HepG2 (cell line): ENCODE measurements around the gene DNAJA2. TPM values are rescaled to one million over a fixed set of nuclear protein-coding genes. Genes with fewer than 3 reads are reported as not detected.

Source experiments
- AKNA ChIP-seq: sonication (generic); formaldehyde crosslinking; IDR thresholded peaks from 2 replicates; pipeline ENCODE4 v1.4.0; 2020; ENCODE audit warnings: missing genetic modification reagents, borderline replicate concordance
- GABPA ChIP-seq, 2 experiments: IDR thresholded peaks; 2 replicates each; pipeline ENCODE4 v1.6.1; 2011 to 2016; ENCODE audit warnings: low read depth in 2 of 2, low read length in 1 of 2, missing biosample characterization in 1 of 2, missing genetic modification characterization in 1 of 2
- HNF4G ChIP-seq, 2 experiments: sonication (generic) in 1 of 2; formaldehyde crosslinking in 1 of 2; IDR thresholded peaks; 2 replicates each; pipeline versions ENCODE4 v1.4.0 to v1.6.1; 2011 to 2020; ENCODE audit warnings: borderline replicate concordance in 2 of 2, low read depth in 2 of 2, mild to moderate bottlenecking in 2 of 2, low read length in 1 of 2, missing genetic modification reagents in 1 of 2, moderate library complexity in 1 of 2
- MEF2D ChIP-seq: sonication (generic); formaldehyde crosslinking; IDR thresholded peaks from 2 replicates; pipeline ENCODE4 v1.5.1; 2020; ENCODE audit warnings: mild to moderate bottlenecking, missing genetic modification reagents
- MIER2 ChIP-seq: IDR thresholded peaks from 2 replicates; pipeline ENCODE4 v1.6.1; 2016; ENCODE audit warnings: missing biosample characterization, missing genetic modification reagents
- RNF2 ChIP-seq: fragments of 450-650 bp; conservative IDR thresholded peaks from 2 replicates; pipeline ENCODE4 v1.6.1; 2016; ENCODE audit warnings: low read depth
- TEAD2 ChIP-seq: sonication (generic); formaldehyde crosslinking; IDR thresholded peaks from 2 replicates; pipeline ENCODE4 v1.9.0; 2021; ENCODE audit warnings: missing genetic modification reagents
- TMF1 ChIP-seq: sonication (generic); formaldehyde crosslinking; IDR thresholded peaks from 2 replicates; pipeline ENCODE4 v1.8.1; 2022; ENCODE audit warnings: low read depth, missing genetic modification reagents
- YY1 ChIP-seq: IDR thresholded peaks from 2 replicates; pipeline ENCODE4 v1.6.1; 2011; ENCODE audit warnings: low read length, low read depth, moderate library complexity, mild to moderate bottlenecking; ENCODE audit not compliant: insufficient read depth, insufficient replicate concordance
- ZNF652 ChIP-seq: IDR thresholded peaks from 2 replicates; pipeline ENCODE4 v1.6.1; 2016; ENCODE audit warnings: low read depth, borderline replicate concordance
- ZSCAN9 ChIP-seq: IDR thresholded peaks from 2 replicates; pipeline ENCODE4 v1.6.1; 2016; ENCODE audit warnings: borderline replicate concordance
- polyA plus RNA-seq, 8 experiments: library from polyadenylated mRNA; depleted of rRNA in 3 of 8; stranded (reverse) in 7 of 8; unstranded in 1 of 8; fragments of >200 nt; fragmentation: Illumina TruSeq in 4 of 8; extraction: Trizol in 4 of 8; gene quantifications; 2 replicates each; pipeline versions ENCODE4 v1.2.1 to v1.2.3, GENCODE V29; 2011 to 2016; ENCODE audit warnings: low read depth in 4 of 8, missing spikeins in 1 of 8, mixed read lengths in 1 of 8; ENCODE audit not compliant: insufficient read depth in 1 of 8
- total RNA-seq, 5 experiments: library from RNA; depleted of rRNA; stranded (reverse); fragments of >200 nt; fragmentation: Illumina TruSeq; extraction: Trizol; gene quantifications; 2 replicates each; pipeline ENCODE4 v1.2.3, GENCODE V29; 2016; ENCODE audit warnings: low read depth in 1 of 5
- TF ChIP-seq, protein P1 (sequence below): IDR thresholded peaks from 2 replicates; pipeline ENCODE4 v1.6.1; 2016
- TF ChIP-seq, protein P2 (sequence below): sonication (generic); formaldehyde crosslinking; IDR thresholded peaks from 2 replicates; pipeline ENCODE4 v1.4.0; 2020; ENCODE audit warnings: missing genetic modification reagents
- TF ChIP-seq, protein P3 (sequence below): sonication (generic); formaldehyde crosslinking; IDR thresholded peaks from 2 replicates; pipeline ENCODE4 v1.4.0; 2020; ENCODE audit warnings: missing genetic modification reagents
- TF ChIP-seq, protein P4 (sequence below): sonication (generic); formaldehyde crosslinking; conservative IDR thresholded peaks from 2 replicates; pipeline ENCODE4 v1.4.0; 2020; ENCODE audit warnings: missing genetic modification reagents

The DNAJA2 gene
- total and polyA plus RNA-seq, 2 of the 13 experiments (the other 11 are each of a cell fraction or from before 2014, with no cell fraction given): 25.4 to 176 TPM

- TF ChIP-seq MIER2 (0 out of 2 replicates have a peak, but pooled peaks have one; percentile 2), AKNA (no peak), HNF4G (IDR thresholded peaks at IDR 0.05; ENCODE audit: borderline replicate concordance, low read depth, low read length) (peak; percentile 50; the same call in 1 of the 2 replicates), HNF4G (CRISPR knock-in tag; IDR thresholded peaks at IDR 0.05; ENCODE audit: borderline replicate concordance, low read depth) (peak; percentile 60; the same call in 1 of the 2 replicates), TMF1 (CRISPR knock-in tag) (no peak), MEF2D (peak; percentile 19; the same call in 1 of the 2 replicates), TEAD2 (CRISPR knock-in tag) (peak; percentile 28; the same call in 1 of the 2 replicates), GABPA (IDR thresholded peaks at IDR 0.05; ENCODE audit: low read depth, low read length) (no peak), GABPA (CRISPR knock-in tag; IDR thresholded peaks at IDR 0.05; ENCODE audit: low read depth) (peak; percentile 54; the same call in 1 of the 2 replicates), YY1 (no peak), ZSCAN9 (CRISPR knock-in tag) (no peak), RNF2 (0 out of 2 replicates have a peak, but pooled peaks have one; percentile 36), ZNF652 (no peak)
- TF ChIP-seq, protein P1, sequence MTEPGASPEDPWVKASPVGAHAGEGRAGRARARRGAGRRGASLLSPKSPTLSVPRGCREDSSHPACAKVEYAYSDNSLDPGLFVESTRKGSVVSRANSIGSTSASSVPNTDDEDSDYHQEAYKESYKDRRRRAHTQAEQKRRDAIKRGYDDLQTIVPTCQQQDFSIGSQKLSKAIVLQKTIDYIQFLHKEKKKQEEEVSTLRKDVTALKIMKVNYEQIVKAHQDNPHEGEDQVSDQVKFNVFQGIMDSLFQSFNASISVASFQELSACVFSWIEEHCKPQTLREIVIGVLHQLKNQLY: peak; percentile 94
- TF ChIP-seq, protein P2, sequence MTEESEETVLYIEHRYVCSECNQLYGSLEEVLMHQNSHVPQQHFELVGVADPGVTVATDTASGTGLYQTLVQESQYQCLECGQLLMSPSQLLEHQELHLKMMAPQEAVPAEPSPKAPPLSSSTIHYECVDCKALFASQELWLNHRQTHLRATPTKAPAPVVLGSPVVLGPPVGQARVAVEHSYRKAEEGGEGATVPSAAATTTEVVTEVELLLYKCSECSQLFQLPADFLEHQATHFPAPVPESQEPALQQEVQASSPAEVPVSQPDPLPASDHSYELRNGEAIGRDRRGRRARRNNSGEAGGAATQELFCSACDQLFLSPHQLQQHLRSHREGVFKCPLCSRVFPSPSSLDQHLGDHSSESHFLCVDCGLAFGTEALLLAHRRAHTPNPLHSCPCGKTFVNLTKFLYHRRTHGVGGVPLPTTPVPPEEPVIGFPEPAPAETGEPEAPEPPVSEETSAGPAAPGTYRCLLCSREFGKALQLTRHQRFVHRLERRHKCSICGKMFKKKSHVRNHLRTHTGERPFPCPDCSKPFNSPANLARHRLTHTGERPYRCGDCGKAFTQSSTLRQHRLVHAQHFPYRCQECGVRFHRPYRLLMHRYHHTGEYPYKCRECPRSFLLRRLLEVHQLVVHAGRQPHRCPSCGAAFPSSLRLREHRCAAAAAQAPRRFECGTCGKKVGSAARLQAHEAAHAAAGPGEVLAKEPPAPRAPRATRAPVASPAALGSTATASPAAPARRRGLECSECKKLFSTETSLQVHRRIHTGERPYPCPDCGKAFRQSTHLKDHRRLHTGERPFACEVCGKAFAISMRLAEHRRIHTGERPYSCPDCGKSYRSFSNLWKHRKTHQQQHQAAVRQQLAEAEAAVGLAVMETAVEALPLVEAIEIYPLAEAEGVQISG (CRISPR knock-in tag): peak; percentile 27
- TF ChIP-seq, protein P3, sequence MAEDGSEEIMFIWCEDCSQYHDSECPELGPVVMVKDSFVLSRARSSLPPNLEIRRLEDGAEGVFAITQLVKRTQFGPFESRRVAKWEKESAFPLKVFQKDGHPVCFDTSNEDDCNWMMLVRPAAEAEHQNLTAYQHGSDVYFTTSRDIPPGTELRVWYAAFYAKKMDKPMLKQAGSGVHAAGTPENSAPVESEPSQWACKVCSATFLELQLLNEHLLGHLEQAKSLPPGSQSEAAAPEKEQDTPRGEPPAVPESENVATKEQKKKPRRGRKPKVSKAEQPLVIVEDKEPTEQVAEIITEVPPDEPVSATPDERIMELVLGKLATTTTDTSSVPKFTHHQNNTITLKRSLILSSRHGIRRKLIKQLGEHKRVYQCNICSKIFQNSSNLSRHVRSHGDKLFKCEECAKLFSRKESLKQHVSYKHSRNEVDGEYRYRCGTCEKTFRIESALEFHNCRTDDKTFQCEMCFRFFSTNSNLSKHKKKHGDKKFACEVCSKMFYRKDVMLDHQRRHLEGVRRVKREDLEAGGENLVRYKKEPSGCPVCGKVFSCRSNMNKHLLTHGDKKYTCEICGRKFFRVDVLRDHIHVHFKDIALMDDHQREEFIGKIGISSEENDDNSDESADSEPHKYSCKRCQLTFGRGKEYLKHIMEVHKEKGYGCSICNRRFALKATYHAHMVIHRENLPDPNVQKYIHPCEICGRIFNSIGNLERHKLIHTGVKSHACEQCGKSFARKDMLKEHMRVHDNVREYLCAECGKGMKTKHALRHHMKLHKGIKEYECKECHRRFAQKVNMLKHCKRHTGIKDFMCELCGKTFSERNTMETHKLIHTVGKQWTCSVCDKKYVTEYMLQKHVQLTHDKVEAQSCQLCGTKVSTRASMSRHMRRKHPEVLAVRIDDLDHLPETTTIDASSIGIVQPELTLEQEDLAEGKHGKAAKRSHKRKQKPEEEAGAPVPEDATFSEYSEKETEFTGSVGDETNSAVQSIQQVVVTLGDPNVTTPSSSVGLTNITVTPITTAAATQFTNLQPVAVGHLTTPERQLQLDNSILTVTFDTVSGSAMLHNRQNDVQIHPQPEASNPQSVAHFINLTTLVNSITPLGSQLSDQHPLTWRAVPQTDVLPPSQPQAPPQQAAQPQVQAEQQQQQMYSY (CRISPR knock-in tag): no peak
- TF ChIP-seq, protein P4, sequence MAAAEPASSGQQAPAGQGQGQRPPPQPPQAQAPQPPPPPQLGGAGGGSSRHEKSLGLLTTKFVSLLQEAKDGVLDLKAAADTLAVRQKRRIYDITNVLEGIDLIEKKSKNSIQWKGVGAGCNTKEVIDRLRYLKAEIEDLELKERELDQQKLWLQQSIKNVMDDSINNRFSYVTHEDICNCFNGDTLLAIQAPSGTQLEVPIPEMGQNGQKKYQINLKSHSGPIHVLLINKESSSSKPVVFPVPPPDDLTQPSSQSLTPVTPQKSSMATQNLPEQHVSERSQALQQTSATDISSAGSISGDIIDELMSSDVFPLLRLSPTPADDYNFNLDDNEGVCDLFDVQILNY (CRISPR knock-in tag): no peak
Measured at GRCh38 chr16:46948548-46949166, 24.8 kb downstream of the DNAJA2 start (continued).
